Stimulated activated CD8-positive, alpha-beta memory T cell treated with anti-CD3 and anti-CD28 coated beads, Interleukin-7, amount 100 ng/mL, for 1 hour (primary cell): ENCODE results near the gene RCOR1.
"Not testable (repeated sequence)": the region's sequence is repeated elsewhere in the genome, so short reads cannot be mapped to it uniquely, and the experiment has no call there.

Source experiments
- DNase-seq, 2 donors: peaks; one replicate each; pipeline ENCODE4 v3.0.0-alpha.2; 2020; ENCODE audit warnings: low read depth in 2 of 2

RCOR1 gene

DNA sequence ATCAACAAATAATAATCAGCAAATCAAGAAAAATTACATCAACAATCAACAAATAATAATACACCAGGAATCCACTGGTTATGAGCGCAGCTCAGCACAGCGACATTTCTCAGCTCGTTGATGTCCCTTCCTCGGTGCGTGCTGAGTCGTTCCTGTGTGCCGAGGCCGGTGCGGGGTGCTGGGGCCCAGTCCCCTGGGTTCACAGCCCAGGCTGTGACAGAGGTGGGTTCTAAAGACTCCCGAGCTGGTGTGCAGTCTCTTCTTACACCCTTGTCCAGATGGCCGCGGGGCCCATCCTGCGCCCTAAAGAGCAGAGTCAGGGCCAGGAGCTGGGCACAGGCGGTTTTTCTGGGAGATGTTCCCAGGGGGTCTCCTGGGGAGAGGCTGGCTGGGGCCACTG lies 157.9 kb downstream of the RCOR1 start:
- no peak for DNase-seq

GRCh38 chr14:102751088-102751487 lies 158.6 kb downstream of the RCOR1 start:
- no peak for DNase-seq

DNA sequence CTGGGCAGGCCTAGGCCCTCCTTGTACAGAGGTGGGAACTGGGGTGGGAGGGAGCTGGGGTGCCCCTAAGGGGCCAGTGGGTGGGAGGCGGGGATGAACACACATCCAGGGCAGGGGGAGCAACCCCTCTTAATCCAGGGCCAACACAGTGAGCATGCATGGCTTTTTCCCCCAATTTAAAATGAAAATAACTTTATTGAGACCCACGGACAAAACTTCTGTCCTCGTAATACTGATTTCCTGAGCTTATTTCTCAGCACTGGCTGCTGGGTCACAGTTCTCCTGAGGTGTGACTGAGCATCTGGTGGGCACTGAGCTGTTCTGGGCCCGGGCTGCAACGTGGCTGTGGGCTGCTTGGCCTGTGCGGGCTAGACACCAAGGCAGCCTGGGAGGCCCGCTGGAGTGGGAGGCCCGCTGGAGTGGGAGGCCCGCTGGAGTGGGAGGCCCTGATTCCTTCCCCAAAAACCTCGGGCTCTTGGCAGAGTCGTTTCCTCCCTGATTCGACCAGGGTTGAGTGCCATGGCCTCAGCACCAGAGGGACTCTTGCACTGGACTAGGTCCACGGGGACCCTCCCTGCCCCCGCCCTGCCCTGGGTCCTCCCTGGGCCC lies 159.9 kb downstream of the RCOR1 start:
- no peak for DNase-seq

- DNase-seq = no peak
Measured at GRCh38 chr14:102754370-102755262, 162.2 kb downstream of the RCOR1 start.

DNA sequence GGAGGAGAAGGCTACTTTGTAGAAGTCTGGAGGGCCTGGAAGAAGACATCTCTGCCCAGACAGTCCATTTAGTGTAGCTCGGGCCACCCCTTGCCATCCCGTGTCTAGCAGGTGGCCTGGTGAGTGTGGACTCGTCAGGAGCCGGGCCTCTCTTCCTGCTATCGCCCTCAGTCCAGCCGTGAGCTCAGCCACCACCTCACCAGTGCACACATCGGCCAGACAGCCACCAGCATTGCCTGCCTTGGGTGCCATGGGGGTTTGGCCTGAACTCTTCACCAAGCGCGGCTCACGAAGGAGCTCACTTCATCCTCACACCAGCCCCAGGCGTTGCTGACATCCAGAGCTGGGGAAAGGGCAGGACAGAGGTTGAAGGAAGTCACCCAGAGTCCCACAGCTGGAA lies 165.2 kb downstream of the RCOR1 start:
- no peak for DNase-seq

DNA sequence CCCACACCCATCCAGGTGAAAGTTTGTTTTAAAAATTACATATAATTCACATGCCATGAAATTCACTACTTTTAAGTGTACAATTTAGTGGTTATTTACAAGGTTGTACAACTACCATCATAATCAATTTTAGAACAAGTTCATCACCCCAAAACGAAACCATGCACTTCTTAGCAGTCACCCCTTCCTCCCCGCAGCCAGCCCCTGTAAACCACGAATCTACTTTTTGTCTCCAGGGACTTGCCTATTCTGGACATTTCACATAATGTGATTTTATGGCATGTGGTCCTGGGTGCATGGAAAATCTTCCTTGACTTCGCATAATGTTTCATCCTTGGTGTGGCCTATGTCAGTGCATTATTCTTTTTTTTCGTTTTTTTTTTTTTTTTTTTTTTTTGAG lies 165.6 kb downstream of the RCOR1 start:
- DNase-seq = no peak

GRCh38 chr14:102759456-102760187 lies 167.2 kb downstream of the RCOR1 start:
- DNase-seq = no peak

DNA sequence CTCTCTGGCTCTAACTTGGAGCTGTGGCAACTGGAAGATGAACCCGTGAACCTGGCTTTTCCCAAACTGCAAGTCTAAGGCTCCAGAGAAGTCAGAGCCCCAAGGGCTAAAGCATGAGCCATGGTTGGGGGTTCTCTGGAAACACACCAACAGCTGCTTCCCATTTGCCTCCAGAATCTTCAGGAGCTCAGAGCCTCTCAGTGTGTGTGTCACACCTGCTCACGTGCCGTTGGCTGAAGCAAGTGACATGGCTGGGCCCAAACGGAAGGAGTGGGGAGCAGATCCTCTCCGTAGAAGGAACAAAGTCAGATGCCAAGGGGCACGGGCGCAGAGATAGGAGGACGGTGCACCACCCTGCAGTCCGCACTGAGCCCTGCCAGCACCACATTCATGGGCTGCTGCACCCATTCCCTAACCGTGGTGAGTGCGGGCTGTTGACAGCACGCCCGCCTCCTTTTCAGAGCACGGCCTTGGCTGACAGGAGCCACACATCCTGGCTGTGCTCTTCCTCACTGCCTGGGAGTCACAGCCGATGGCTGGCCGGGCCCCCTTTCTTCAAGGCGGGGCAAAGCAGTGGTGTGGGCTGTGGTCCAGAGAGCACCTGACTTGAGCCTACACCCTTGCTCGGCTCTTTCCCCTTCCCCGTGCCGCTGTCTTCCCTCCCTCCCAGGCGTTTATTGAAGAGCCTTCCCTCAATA lies 168.2 kb downstream of the RCOR1 start:
- no peak for DNase-seq

DNA sequence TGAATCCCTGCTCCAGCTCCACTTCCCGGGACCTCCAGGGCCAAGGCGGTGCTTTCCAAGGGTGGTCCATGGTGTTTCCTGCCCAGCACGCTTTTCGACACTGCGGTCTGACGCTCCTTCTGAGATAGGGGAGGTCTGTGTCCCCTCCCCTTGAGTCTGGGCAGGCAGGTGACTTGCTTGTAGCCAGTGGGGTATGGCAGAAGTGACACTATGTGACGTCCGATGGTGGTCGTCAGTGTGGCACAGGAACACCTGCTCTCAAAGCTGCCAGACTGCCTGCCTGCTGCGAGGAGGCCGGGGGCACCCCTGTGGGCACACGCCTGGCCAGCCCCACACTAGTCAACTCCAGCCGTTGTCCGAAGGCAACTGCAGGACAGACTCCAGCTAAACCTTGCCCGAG lies 168.8 kb downstream of the RCOR1 start:
- no peak for DNase-seq

DNA sequence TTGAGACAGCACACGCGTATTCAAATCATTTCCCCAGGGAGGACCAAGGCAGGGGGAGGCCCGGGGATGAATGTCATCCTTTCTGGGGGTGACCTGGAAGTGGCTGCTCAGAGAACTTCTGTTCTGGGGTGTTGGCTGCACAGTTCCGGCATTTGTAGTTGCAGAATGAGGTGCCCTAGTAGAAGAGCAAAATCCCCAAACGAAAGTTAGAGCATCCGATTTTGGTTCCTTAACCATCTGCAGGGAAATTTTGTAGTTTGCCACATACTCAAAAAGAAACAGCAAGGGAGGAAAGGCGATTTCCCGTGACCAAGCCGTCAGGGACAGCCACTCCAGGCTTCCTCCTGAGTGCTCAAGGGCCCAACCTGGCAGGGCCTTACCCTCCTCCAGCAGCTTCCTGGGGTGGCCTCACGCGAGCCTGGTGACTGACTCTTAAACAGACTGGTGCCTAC lies 171.8 kb downstream of the RCOR1 start:
- no peak for DNase-seq

DNA sequence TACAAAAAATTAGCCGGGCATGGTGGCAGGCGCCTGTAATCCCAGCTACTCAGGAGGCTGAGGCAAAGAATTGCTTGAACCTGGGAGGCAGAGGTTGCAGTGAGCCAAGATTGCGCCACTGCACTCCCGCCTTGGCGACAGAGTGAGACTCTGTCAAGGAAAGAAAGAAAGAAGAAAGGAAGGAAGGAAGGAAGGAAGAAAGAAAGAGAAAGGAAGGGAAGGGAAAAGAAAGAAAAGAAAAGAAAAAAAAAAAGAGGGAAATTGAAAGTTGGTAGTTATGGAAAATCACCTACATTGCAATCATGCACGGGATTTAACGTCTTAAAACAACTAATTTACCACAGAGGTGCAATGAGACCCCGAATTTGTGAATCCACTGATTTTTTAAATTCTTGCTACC lies 173.3 kb downstream of the RCOR1 start:
- DNase-seq = not testable (repeated sequence)

GRCh38 chr14:102768223-102769048 lies 176.0 kb downstream of the RCOR1 start:
- no peak for DNase-seq

- DNase-seq = no peak
Measured at GRCh38 chr14:102769049-102769327, 176.5 kb downstream of the RCOR1 start.

DNA sequence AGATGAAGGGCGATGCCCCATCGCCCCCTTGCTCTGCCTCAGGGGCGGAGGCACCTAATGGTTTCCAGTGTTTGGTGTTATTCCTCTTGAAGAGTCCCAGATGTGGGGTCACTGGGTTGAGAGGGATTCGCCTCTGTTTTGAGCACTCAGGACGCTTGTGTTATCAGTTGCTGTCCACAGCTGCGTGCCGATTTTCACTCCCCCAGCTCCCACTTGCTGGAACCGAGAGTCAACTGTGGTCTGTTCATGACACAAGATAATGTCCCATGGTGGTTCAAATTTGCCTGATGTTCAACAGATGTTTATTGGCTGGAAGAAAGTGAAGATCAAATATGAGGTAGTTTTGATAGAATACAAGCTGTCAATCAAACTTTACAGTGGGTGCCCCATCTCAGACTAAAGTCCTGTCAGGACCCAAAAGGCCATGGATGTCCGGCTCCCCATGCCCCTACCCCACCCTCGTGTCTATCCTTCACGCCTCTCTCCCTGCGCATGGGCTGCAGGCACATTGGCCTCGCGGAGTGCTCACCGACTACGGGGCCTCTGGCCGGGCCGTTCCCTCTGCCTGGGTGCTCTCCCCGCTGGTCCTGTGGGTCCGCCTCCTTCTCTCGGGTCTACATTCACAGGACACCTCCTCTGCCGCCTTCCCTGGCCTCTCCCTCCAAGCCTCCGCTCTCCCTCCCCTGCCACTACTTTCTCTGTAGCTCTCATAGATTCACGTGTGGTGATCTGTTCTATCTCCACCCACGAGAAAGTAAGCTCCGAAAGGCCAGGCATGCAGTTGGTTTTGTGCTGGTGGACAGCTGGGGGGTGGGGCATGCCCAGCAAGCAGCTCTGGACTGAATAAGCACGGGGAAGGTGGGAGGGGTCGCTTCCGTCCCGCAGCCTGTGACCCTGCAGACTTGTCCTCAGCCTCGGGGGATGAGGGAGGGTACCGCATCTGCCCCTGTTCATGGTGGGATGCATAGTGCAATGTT lies 178.0 kb downstream of the RCOR1 start:
- no peak for DNase-seq

GRCh38 chr14:102771144-102771543 lies 178.7 kb downstream of the RCOR1 start:
- DNase-seq = no peak

GRCh38 chr14:102772781-102773570 lies 180.5 kb downstream of the RCOR1 start:
- DNase-seq = no peak

DNA sequence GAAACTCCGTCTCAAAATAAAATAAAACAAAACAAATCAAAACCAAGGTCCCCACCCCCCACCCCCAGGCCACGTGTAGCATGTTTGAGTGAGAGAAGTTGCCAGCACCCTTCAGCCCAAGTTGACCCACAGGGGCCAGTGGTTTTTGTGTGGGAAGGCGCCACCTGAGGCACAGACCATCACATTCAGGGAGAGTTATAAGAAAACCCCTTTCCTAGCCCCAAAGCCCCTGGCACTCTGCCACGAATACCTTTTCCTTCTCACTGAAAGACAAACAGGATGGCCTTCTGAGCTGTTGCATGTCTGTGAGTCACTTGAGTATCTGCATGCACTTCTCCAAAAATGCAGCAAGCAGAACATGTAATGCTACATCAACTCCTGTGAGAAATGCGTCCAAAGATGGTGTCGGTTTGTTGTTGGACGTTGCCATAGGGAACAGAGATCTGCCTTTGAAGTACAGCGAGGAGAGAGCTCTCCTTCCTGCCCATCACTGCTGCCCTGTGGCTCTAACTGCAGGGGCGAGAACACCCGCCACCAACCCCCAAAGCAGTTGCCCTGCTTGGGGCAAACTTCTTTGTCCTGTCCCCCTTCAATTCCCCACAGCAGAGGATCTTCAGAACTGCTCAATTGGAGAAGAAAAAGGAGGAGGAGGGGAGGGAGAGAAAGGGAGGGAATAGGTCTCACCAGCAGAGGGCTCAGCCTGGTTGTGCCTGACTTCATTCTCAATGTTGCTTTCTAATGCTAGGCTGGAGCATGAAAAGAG lies 182.1 kb downstream of the RCOR1 start:
- no peak for DNase-seq
